Fibroblast of peridontal ligament (primary cell): ENCODE data around the gene GDF10.

Source experiments
- DNase-seq: peaks from one replicate; pipeline ENCODE4 v3.0.0-alpha.2; 2010; ENCODE audit errors: extremely low read depth

The GDF10 gene

GRCh38 chr10:47294057-47294456, 5.9 kb upstream of the GDF10 start:
- no peak for DNase-seq

- DNase-seq = no peak
Observed at GRCh38 chr10:47294501-47294900, 5.5 kb upstream of the GDF10 start.

- DNase-seq = no peak
Observed at GRCh38 chr10:47295411-47295810, 4.6 kb upstream of the GDF10 start.

GRCh38 chr10:47296156-47296894, 3.7 kb upstream of the GDF10 start:
- no peak for DNase-seq

- DNase-seq = no peak
Observed at GRCh38 chr10:47296941-47297340, 3.1 kb upstream of the GDF10 start.

GRCh38 chr10:47297866-47298540, 2.0 kb upstream of the GDF10 start:
- DNase-seq = no peak

- no peak for DNase-seq
Observed at GRCh38 chr10:47298715-47299114, 1.3 kb upstream of the GDF10 start.

- DNase-seq = no peak
Observed at GRCh38 chr10:47300429-47300931, 483 bp downstream of the GDF10 start.

GRCh38 chr10:47301833-47302232, 1.8 kb downstream of the GDF10 start:
- DNase-seq = no peak

- DNase-seq = no peak
Observed at GRCh38 chr10:47303105-47303504, 3.1 kb downstream of the GDF10 start.

- DNase-seq = no peak
Observed at GRCh38 chr10:47303866-47304265, 3.9 kb downstream of the GDF10 start.

GRCh38 chr10:47305566-47305965, 5.6 kb downstream of the GDF10 start:
- no peak for DNase-seq

GRCh38 chr10:47306387-47307210, 6.6 kb downstream of the GDF10 start:
- DNase-seq = no peak

- no peak for DNase-seq
Observed at GRCh38 chr10:47307381-47307780, 7.4 kb downstream of the GDF10 start.

- DNase-seq = no peak
Observed at GRCh38 chr10:47308775-47309174, 8.8 kb downstream of the GDF10 start.

GRCh38 chr10:47309408-47310089, 9.6 kb downstream of the GDF10 start:
- no peak for DNase-seq

GRCh38 chr10:47310090-47310505, 10.1 kb downstream of the GDF10 start:
- no peak for DNase-seq

GRCh38 chr10:47311193-47311931, 11.4 kb downstream of the GDF10 start:
- DNase-seq = no peak

- peak; percentile 52 for DNase-seq
Observed at GRCh38 chr10:47311932-47312662, 12.1 kb downstream of the GDF10 start.

GRCh38 chr10:47312663-47312995, 12.6 kb downstream of the GDF10 start:
- DNase-seq = no peak
